ENCODE results near the gene SSH2.

GRCh38 chr17:29584452-29585079 lies 345.5 kb downstream of the SSH2 start:
- TF ChIP-seq CTCF (IDR thresholded peaks at IDR 0.05; ENCODE audit: low read length) (no peak), EZH2 (optimal IDR thresholded peaks at IDR 0.05; ENCODE audit: low read depth, low read length) (no peak)
